Tibial nerve (tissue), 3 donors: Measurements from ENCODE around the gene RHOG.

ENCODE experiments used
- CTCF ChIP-seq, 5 experiments: fragments of 200-600 bp in 3 of 5; fragments of 450-650 bp in 2 of 5; sonication (generic) in 3 of 5; IDR thresholded peaks; one replicate each; pipeline ENCODE4 v1.5.1; 2016 to 2019; ENCODE audit warnings: antibody characterized with exemption in 5 of 5, mild to moderate bottlenecking in 3 of 5, moderate library complexity in 2 of 5
- POLR2A ChIP-seq, 2 donors: fragments of 450-650 bp; IDR thresholded peaks; one replicate each; pipeline ENCODE4 v1.6.1; 2017; ENCODE audit warnings: antibody characterized with exemption in 2 of 2, mild to moderate bottlenecking in 2 of 2, moderate library complexity in 2 of 2

GRCh38 chr11:3802011-3802790 lies 38.6 kb downstream of the RHOG start:
- no peak for TF ChIP-seq POLR2A (IDR thresholded peaks at IDR 0.05)
- TF ChIP-seq CTCF (IDR thresholded peaks at IDR 0.05) = no peak
